Activated B cell treated with CpG ODN at 0.5 μM for 24 hours (primary cell): ENCODE data around the gene RASA3. TPM values are rescaled to one million over a fixed set of nuclear protein-coding genes. Genes with fewer than 3 reads are reported as not detected.

ENCODE experiments used
- ATAC-seq: fragments of 200-7000 bp; cut with Tn5 transposase; one replicate; pipeline ENCODE4 v1.10.0; 2021; ENCODE audit warnings: low read depth, mild to moderate bottlenecking, moderate library complexity
- CTCF ChIA-PET: fragments of 350-600 bp; sonication (Branson Sonifier 250); formaldehyde crosslinking; loops from one replicate; lab custom pipeline; 2021; ENCODE audit warnings: antibody characterized with exemption; lab: Charles Lee
- POLR2A ChIA-PET: fragments of 350-600 bp; sonication (Branson Sonifier 250); formaldehyde crosslinking; loops from one replicate; lab custom pipeline; 2021; ENCODE audit warnings: antibody characterized with exemption; lab: Charles Lee
- DNase-seq: peaks from one replicate; pipeline ENCODE4 v3.0.0; 2022
- H3K27ac Mint-ChIP-seq: one replicate; pipeline ENCODE4 v1.8.0; 2020; ENCODE audit warnings: mixed read lengths
- H3K27me3 Mint-ChIP-seq: one replicate; pipeline ENCODE4 v1.8.0; 2021; ENCODE audit warnings: mixed read lengths
- H3K36me3 Mint-ChIP-seq: one replicate; pipeline ENCODE4 v1.8.0; 2021; ENCODE audit warnings: low read depth, mixed read lengths
- H3K4me1 Mint-ChIP-seq: one replicate; pipeline ENCODE4 v1.8.0; 2021; ENCODE audit warnings: mixed read lengths
- H3K4me3 Mint-ChIP-seq: one replicate; pipeline ENCODE4 v1.8.0; 2020; ENCODE audit warnings: mild to moderate bottlenecking, mixed read lengths
- H3K9me3 Mint-ChIP-seq: one replicate; pipeline ENCODE4 v1.8.0; 2020; ENCODE audit warnings: mixed read lengths
- intact Hi-C: fragments of 100-400 bp; cut with micrococcal nuclease; formaldehyde crosslinking; loops from one replicate; pipeline ENCODE4 v1.15.1; 2024
- total RNA-seq: library from RNA; stranded (reverse); gene quantifications from 2 replicates; pipeline ENCODE4 v1.2.3, GENCODE V29; 2022
- TF ChIP-seq, protein P1 (sequence below): fragments of 200-600 bp; IDR thresholded peaks from one replicate; pipeline ENCODE4 v1.8.0; 2022; ENCODE audit warnings: antibody characterized with exemption, mild to moderate bottlenecking

Gene RASA3
- total RNA-seq, 1 donor from 2014 or later = 20.4 TPM

DNA sequence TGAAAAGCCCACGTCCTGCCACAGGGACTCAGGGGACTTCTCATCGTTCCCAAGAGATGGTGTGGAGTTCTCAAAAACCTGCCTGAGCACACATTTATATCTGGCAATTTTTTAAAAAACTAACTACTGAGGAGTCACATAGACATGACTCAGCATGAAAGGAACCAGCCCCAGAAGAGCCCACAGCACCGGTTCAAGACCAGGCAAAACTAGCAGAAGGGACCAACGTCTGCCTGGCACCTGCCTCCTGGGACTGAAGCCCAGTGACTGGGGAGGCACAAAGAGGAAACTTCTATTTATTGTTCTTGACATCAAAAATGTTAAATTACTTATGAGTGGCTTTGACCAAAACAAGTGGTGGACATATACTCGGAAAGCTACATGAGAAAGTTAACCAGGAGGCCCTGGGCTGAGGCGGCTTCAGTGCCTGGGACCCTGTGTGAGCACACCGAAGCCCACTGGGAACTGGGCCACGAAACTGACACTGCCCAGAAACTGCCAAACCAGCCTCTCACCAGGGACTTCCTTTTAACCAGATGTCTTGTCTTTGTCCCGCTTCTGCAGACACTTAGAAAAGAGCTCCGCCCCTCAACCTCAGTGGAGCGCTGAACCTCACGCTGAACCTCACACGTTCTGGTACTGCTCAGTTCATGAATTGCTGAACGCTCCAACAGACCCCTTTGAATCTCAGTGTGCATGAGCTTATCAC is 184.2 kb downstream of the RASA3 start:
- DNase-seq (no peak), ATAC-seq (peak; percentile 25)
- peaks cover 17% of the 10 kb centered on the region for H3K4me1 Mint-ChIP-seq
- H3K27ac Mint-ChIP-seq = peak overlapping the region; percentile 63
- no peaks in the 10 kb centered on the region for H3K36me3 Mint-ChIP-seq
- ChIA-PET CTCF (interaction anchor here (1.1 to 2.8 kb wide), 2 partner anchors 162 to 278 kb away, joined by 4 to 14 read pairs; no protein-coding TSS in a partner anchor), POLR2A (no interaction called here)
- no peak overlapping the region for H3K4me3 Mint-ChIP-seq
- intact Hi-C loops = no loop called here
- no peaks in the 10 kb centered on the region for H3K27me3 Mint-ChIP-seq
- H3K9me3 Mint-ChIP-seq = no peaks in the 10 kb centered on the region
- TF ChIP-seq, protein P1, sequence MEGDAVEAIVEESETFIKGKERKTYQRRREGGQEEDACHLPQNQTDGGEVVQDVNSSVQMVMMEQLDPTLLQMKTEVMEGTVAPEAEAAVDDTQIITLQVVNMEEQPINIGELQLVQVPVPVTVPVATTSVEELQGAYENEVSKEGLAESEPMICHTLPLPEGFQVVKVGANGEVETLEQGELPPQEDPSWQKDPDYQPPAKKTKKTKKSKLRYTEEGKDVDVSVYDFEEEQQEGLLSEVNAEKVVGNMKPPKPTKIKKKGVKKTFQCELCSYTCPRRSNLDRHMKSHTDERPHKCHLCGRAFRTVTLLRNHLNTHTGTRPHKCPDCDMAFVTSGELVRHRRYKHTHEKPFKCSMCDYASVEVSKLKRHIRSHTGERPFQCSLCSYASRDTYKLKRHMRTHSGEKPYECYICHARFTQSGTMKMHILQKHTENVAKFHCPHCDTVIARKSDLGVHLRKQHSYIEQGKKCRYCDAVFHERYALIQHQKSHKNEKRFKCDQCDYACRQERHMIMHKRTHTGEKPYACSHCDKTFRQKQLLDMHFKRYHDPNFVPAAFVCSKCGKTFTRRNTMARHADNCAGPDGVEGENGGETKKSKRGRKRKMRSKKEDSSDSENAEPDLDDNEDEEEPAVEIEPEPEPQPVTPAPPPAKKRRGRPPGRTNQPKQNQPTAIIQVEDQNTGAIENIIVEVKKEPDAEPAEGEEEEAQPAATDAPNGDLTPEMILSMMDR = no peak

DNA sequence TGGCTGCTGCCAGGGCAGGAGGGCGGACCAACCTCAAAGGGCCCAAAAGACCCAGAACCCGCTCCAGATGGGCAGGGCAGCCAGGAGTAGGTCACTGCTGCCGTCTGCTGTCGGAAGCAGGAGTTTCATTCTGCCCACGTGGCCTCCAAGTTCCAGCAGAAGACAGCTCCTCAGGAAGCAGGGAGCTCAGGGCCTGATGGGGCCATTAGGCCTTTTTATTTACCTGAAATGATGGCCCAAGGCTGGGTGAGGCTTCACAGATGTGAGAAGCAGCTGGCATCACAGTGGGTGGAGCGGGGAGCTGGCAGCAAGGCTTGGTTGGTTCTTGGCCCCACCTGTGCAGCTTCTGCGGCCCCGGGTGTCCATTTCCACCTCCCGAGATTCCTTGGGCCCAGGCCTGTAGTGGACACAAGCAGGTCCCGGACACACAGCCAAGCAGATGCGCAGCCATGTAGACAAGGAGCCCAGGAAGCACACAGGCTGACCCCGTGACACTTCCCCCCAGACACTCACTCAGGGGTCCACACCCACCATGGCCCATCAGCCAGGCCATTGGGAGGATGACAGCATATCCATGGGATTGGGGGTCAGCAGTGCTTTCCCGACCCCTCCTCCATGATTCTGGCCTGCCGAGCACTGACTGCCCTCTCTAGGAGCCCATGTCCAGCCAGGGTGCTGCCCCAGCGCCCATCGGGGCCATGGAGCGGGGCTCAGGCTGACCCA is 185.0 kb downstream of the RASA3 start:
- ChIA-PET CTCF (interaction anchor here (2.8 kb wide), 1 partner anchor 279 kb away, joined by 14 read pairs; no protein-coding TSS in a partner anchor), POLR2A (no interaction called here)
- no peaks in the 10 kb centered on the region for H3K9me3 Mint-ChIP-seq
- ATAC-seq (no peak), DNase-seq (no peak)
- TF ChIP-seq, protein P1 = no peak
- intact Hi-C loops = no loop called here
- H3K4me1 Mint-ChIP-seq = peaks cover 17% of the 10 kb centered on the region
- no peaks in the 10 kb centered on the region for H3K27me3 Mint-ChIP-seq
- no peak overlapping the region for H3K4me3 Mint-ChIP-seq
- H3K27ac Mint-ChIP-seq = no peak overlapping the region
- H3K36me3 Mint-ChIP-seq = no peaks in the 10 kb centered on the region

DNA sequence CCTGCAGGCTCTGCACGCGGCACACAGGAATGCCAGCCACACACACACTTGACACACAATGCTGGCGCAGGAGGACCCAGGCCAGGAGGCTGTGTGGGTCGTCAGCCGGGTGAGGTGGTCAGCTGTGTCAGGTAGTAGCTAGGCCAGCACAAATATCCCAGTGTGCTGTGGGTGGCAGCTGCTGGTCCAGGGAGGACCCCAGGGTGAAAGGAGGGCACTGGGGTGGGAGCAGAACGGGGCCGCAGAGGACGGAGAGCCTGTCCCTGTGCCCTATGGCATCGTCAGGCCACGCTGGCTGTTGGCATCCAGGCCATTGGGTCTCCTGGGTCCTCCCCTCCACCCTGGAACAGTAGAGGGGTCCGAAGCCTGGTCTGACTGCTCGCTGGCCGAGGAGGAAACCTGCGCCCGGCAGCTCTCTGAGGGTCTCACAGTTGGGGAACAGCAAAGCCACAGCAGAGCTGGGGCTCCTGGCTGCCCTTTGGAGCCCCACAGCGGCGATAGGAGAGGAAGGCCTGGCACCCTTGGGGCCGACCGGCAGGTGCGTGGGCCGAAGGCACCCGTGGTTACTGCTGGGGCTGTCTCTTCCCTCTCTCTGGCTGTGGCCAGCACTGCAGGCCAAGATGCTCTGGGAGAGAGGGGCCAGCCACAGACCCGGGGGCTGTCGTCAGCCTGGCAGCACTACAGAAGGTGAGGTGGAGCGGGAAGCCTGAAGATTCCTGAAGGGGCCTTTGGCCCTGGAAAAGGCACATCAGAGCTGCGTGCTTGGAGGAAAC is 185.8 kb downstream of the RASA3 start:
- Mint-ChIP-seq H3K9me3 (no peaks in the 10 kb centered on the region), H3K36me3 (no peaks in the 10 kb centered on the region)
- no peak for DNase-seq

DNA sequence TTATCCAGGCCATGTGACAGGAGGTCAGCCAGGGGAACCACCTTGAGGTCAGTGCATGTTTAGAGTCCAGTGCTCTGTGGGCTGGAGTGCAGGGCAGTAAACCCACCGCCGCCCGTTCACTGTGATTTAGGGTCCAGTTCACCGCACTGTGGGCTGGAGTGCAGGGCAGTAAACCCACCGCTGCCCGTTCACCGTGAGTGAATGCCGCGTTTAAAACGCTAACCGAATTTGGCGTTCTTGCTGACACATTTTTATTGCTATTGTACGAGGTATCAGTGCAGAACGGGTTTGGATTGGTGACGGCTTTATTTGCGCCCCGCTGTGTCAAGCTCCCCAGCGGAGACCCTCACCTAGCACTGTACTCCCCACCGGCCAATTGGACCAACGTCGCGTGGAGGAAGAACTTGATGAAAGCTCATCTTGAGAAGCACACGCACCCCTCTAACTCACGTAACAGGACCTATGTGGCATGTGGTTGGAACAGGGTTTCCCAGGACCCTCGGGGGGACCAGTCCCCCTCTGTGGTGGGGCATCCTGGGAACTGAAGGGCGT is 186.5 kb downstream of the RASA3 start:
- DNase-seq = no peak
- ChIA-PET POLR2A (no interaction called here), CTCF (no interaction called here)
- peaks cover 11% of the 10 kb centered on the region for H3K4me1 Mint-ChIP-seq
- ATAC-seq = no peak
- intact Hi-C loops = no loop called here
- H3K9me3 Mint-ChIP-seq = no peaks in the 10 kb centered on the region
- no peaks in the 10 kb centered on the region for H3K27me3 Mint-ChIP-seq
- no peak overlapping the region for H3K27ac Mint-ChIP-seq
- H3K4me3 Mint-ChIP-seq = no peak overlapping the region
- TF ChIP-seq, protein P1 = no peak
- H3K36me3 Mint-ChIP-seq = no peaks in the 10 kb centered on the region

More for the DNA sequence above, 185.8 kb downstream of the RASA3 start:
- peaks cover 16% of the 10 kb centered on the region for H3K4me1 Mint-ChIP-seq
- ChIA-PET CTCF (no interaction called here), POLR2A (no interaction called here)
- TF ChIP-seq, protein P1 = no peak
- H3K27me3 Mint-ChIP-seq = no peaks in the 10 kb centered on the region
- intact Hi-C loops = no loop called here
- H3K27ac Mint-ChIP-seq = no peak overlapping the region
- no peak for ATAC-seq
- H3K4me3 Mint-ChIP-seq = no peak overlapping the region
